Keratinocyte (primary cell): ENCODE measurements around the gene RFPL3. TPM values are rescaled to one million over a fixed set of nuclear protein-coding genes. Genes with fewer than 3 reads are reported as not detected.

Experiments
- DNase-seq: peaks from one replicate; pipeline ENCODE4 v3.0.0-alpha.2; 2011; ENCODE audit warnings: low read depth, missing footprints, low spot score
- FAIRE-seq: peaks from 2 replicates; lab custom pipeline; 2011; peaks lifted over from hg19 to GRCh38; lab: Jason Lieb, UNC
- H2AFZ ChIP-seq: 2 replicates; pipeline ENCODE4 v1.6.0; 2012; ENCODE audit warnings: low read length, control low read depth, inconsistent platforms; ENCODE audit not compliant: control insufficient read depth
- H3K27ac ChIP-seq: 2 replicates; pipeline ENCODE4 v1.5.1; 2011; ENCODE audit warnings: low read length; ENCODE audit not compliant: control insufficient read depth, insufficient read depth
- H3K27me3 ChIP-seq: 3 replicates; pipeline ENCODE4 v1.6.0; 2011; ENCODE audit warnings: low read length; ENCODE audit not compliant: control insufficient read depth, insufficient read depth; ENCODE audit errors: extremely low read depth
- H3K36me3 ChIP-seq, 2 experiments: 2 replicates in 1 of 2; 3 replicates in 1 of 2; pipeline ENCODE4 v1.5.1; 2011; ENCODE audit warnings: low read length in 2 of 2, mild to moderate bottlenecking in 1 of 2; ENCODE audit not compliant: control insufficient read depth in 2 of 2, insufficient read depth in 2 of 2; ENCODE audit errors: extremely low read depth in 1 of 2
- H3K4me1 ChIP-seq: 3 replicates; pipeline ENCODE4 v1.5.1; 2011; ENCODE audit warnings: low read length; ENCODE audit not compliant: control insufficient read depth, insufficient read depth; ENCODE audit errors: extremely low read depth
- H3K4me2 ChIP-seq: 3 replicates; pipeline ENCODE4 v1.6.0; 2011; ENCODE audit warnings: low read depth, low read length; ENCODE audit not compliant: control insufficient read depth, insufficient read depth; ENCODE audit errors: extremely low read depth
- H3K4me3 ChIP-seq, 3 experiments: fragments of 200-600 bp in 1 of 3; sonication (generic) in 1 of 3; 2 replicates in 2 of 3; 3 replicates in 1 of 3; pipeline ENCODE4 v1.5.1; 2011 to 2016; ENCODE audit warnings: low read length in 3 of 3, mild to moderate bottlenecking in 3 of 3, control low read depth in 2 of 3, inconsistent platforms in 1 of 3, low read depth in 1 of 3, mixed read lengths in 1 of 3, mixed run types in 1 of 3, moderate library complexity in 1 of 3; ENCODE audit not compliant: control insufficient read depth in 2 of 3, insufficient read depth in 2 of 3; ENCODE audit errors: extremely low read depth in 1 of 3
- H3K79me2 ChIP-seq: 2 replicates; pipeline ENCODE4 v1.6.0; 2012; ENCODE audit warnings: low read length; ENCODE audit not compliant: control insufficient read depth, insufficient read depth
- H3K9ac ChIP-seq: 3 replicates; pipeline ENCODE4 v1.6.0; 2011; ENCODE audit warnings: low read length; ENCODE audit not compliant: control insufficient read depth, insufficient read depth; ENCODE audit errors: extremely low read depth
- H3K9me1 ChIP-seq: 3 replicates; pipeline ENCODE4 v1.6.0; 2011; ENCODE audit warnings: low read length; ENCODE audit not compliant: control insufficient read depth, insufficient read depth; ENCODE audit errors: extremely low read depth
- H3K9me3 ChIP-seq: 2 replicates; pipeline ENCODE4 v1.5.1; 2012; ENCODE audit warnings: low read depth, low read length; ENCODE audit not compliant: control insufficient read depth
- H4K20me1 ChIP-seq: 3 replicates; pipeline ENCODE4 v1.6.0; 2011; ENCODE audit warnings: low read length; ENCODE audit not compliant: control insufficient read depth, insufficient read depth; ENCODE audit errors: extremely low read depth
- CTCF ChIP-seq, 3 experiments: IDR thresholded peaks in 1 of 3; conservative IDR thresholded peaks in 1 of 3; optimal IDR thresholded peaks in 1 of 3; 2 replicates in 2 of 3; 3 replicates in 1 of 3; pipeline versions ENCODE3 to v1.5.1; 2011; ENCODE audit warnings: low read length in 3 of 3, mild to moderate bottlenecking in 3 of 3, moderate library complexity in 2 of 3, control low read depth in 1 of 3, inconsistent platforms in 1 of 3; ENCODE audit not compliant: insufficient read depth in 2 of 3; ENCODE audit errors: extremely low read depth in 1 of 3
- EZH2 ChIP-seq: IDR thresholded peaks from one replicate; pipeline ENCODE4 v1.6.1; 2012; ENCODE audit warnings: inconsistent platforms, mild to moderate bottlenecking, low read length, moderate library complexity
- dilution Hi-C: fragments of 300-500 bp; cut with MboI; formaldehyde crosslinking; loops from one replicate; pipeline ENCODE4 v1.7.0; 2020; ENCODE audit warnings: low sequenced_read_pairs; ENCODE audit not compliant: extremely low pct_ligation_motif_present
- polyA plus RNA-seq, 5 experiments: library from polyadenylated mRNA; depleted of rRNA in 3 of 5; stranded (reverse) in 3 of 5; stranded (forward) in 1 of 5; unstranded in 1 of 5; fragments of >200 nt; gene quantifications; 1 replicate in 1 of 5; 2 replicates in 3 of 5; 3 replicates in 1 of 5; pipeline versions ENCODE4 v1.2.1 to v1.2.3, GENCODE V29; 2011 to 2012; ENCODE audit warnings: missing spikeins in 2 of 5, low read depth in 1 of 5, low replicate concordance in 1 of 5

The RFPL3 gene
- polyA plus RNA-seq, 1 donor (not counting 4 experiments of a cell fraction or from before 2014, with no cell fraction given), result not detected

- H3K27ac ChIP-seq, result no peak overlapping the region
- no peak overlapping the region for H2AFZ ChIP-seq
- no peaks in the 10 kb centered on the region for H3K9me1 ChIP-seq
- H3K27me3 ChIP-seq, result no peaks in the 10 kb centered on the region
- no peak for TF ChIP-seq EZH2
- no peak for TF ChIP-seq CTCF (optimal IDR thresholded peaks at IDR 0.05 in 1 of 3, IDR thresholded peaks at IDR 0.05 in 1 of 3, conservative IDR thresholded peaks at IDR 0.05 in 1 of 3; ENCODE audit: extremely low read depth in 1 of 3, insufficient read depth in 2 of 3, low read length in 3 of 3)
- FAIRE-seq, result no peak
- no peak for DNase-seq
- dilution Hi-C loops, result no loop called here
- no peaks in the 10 kb centered on the region for H3K9me3 ChIP-seq
- H3K4me1 ChIP-seq, result no peaks in the 10 kb centered on the region
- H4K20me1 ChIP-seq, result no peaks in the 10 kb centered on the region
- no peaks in the 10 kb centered on the region for H3K36me3 ChIP-seq
- H3K9ac ChIP-seq, result no peak overlapping the region
- H3K4me2 ChIP-seq, result no peak overlapping the region
- H3K4me3 ChIP-seq, result no peak overlapping the region
- no peaks in the 10 kb centered on the region for H3K79me2 ChIP-seq
Measured at GRCh38 chr22:32352681-32353080, 5.0 kb upstream of the RFPL3 start.

DNA sequence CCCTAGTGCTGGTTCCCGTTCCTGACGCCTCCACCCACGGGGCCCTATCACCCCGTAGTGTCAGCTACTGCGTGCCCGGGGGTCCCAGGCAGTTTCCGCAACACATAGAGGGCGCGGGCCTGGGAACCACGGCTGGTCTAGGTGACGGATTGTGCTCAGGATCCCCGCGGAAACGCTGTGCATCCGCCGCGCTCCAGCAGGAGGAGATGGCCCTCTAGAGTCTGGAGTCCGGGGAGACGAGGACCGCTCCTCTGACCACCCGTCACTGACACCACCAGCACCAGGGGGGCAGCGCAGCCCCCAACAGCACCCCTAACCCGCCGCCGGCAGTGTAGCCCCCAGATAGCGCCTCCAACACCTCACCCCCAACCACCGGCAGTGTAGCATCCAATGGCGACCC is 4.4 kb upstream of the RFPL3 start:
- H3K9me1 ChIP-seq, result no peaks in the 10 kb centered on the region
- H4K20me1 ChIP-seq, result no peaks in the 10 kb centered on the region
- H3K9me3 ChIP-seq, result no peaks in the 10 kb centered on the region
- H3K4me3 ChIP-seq, result no peak overlapping the region
- dilution Hi-C loops, result no loop called here
- no peaks in the 10 kb centered on the region for H3K27me3 ChIP-seq
- H3K36me3 ChIP-seq, result no peaks in the 10 kb centered on the region
- TF ChIP-seq CTCF (optimal IDR thresholded peaks at IDR 0.05 in 1 of 3, IDR thresholded peaks at IDR 0.05 in 1 of 3, conservative IDR thresholded peaks at IDR 0.05 in 1 of 3; ENCODE audit: extremely low read depth in 1 of 3, insufficient read depth in 2 of 3, low read length in 3 of 3), result no peak
- TF ChIP-seq EZH2, result no peak
- DNase-seq (no peak), FAIRE-seq (no peak)
- H3K79me2 ChIP-seq, result no peaks in the 10 kb centered on the region
- no peaks in the 10 kb centered on the region for H3K4me1 ChIP-seq
- H3K4me2 ChIP-seq, result no peak overlapping the region
- no peak overlapping the region for H2AFZ ChIP-seq
- H3K27ac ChIP-seq, result no peak overlapping the region
- no peak overlapping the region for H3K9ac ChIP-seq
